Measurements from ENCODE around the gene TRMU. TPM values are rescaled to one million over a fixed set of nuclear protein-coding genes. Genes with fewer than 3 reads are reported as not detected.
"Not testable (repeated sequence)": the region's sequence is repeated elsewhere in the genome, so short reads cannot be mapped to it uniquely, and the experiment has no call there.

Gene TRMU
- total and polyA plus RNA-seq, 4 donors, result 14.3 to 34.4 (median 18.6) TPM

DNA sequence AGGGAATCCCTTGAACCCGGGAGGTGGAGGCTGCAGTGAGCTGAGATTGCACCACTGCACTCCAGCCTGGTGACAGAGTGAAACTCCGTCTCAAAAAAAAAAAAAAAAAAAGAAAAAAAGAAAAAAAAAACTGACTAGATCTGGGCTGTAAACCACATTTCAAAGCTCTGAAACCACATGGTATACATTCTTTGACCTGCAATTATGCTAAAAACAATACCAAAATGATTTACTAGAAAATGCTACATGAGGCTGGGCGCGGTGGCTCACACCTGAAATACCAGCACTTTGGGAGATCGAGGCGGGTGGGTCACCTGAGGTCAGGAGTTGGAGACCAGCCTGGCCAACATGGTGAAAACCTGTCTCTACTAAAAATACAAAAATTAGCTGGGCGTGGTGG lies 68.4 kb downstream of the TRMU start:
- H3K27me3 ChIP-seq (ENCODE audit: control insufficient read depth in 4 of 4, insufficient read depth in 4 of 4, low read length in 3 of 4); H3K9me3 ChIP-seq (ENCODE audit: control insufficient read depth in 4 of 4, low read length in 3 of 4); H3K9ac ChIP-seq (ENCODE audit: low read depth in 1 of 2, low read length in 2 of 2); H3K27ac ChIP-seq (ENCODE audit: low read depth in 1 of 2, low read length in 2 of 2); H3K4me3 ChIP-seq (ENCODE audit: low read depth in 1 of 3, low read length in 3 of 3); H3K4me1 ChIP-seq (ENCODE audit: control insufficient read depth in 4 of 4, insufficient read depth in 4 of 4, low read length in 3 of 4); DNase-seq (ENCODE audit: low spot score); H3K36me3 ChIP-seq (ENCODE audit: control insufficient read depth in 4 of 4, insufficient read depth in 3 of 4, low read depth in 1 of 4, low read length in 3 of 4): not testable (repeated sequence)
- 85% methylated on average over 7 of the region's 7 CpGs for WGBS

GRCh38 chr22:46405901-46406300 lies 70.4 kb downstream of the TRMU start:
- H3K4me1 ChIP-seq (ENCODE audit: control insufficient read depth in 4 of 4, insufficient read depth in 4 of 4, low read length in 3 of 4), result no peaks in the 10 kb centered on the region
- no peak overlapping the region for H3K4me3 ChIP-seq (ENCODE audit: low read depth in 1 of 3, low read length in 3 of 3)
- no peaks in the 10 kb centered on the region for H3K36me3 ChIP-seq (ENCODE audit: control insufficient read depth in 4 of 4, insufficient read depth in 3 of 4, low read depth in 1 of 4, low read length in 3 of 4)
- H3K27ac ChIP-seq (ENCODE audit: low read depth in 1 of 2, low read length in 2 of 2), result no peak overlapping the region
- H3K27me3 ChIP-seq (ENCODE audit: control insufficient read depth in 4 of 4, insufficient read depth in 4 of 4, low read length in 3 of 4), result no peaks in the 10 kb centered on the region
- TF ChIP-seq HNF4G (IDR thresholded peaks at IDR 0.05) (no peak), CTCF (IDR thresholded peaks at IDR 0.05; ENCODE audit: low read depth, low read length, missing input control) (no peak), RAD21 (IDR thresholded peaks at IDR 0.05) (no peak), ATF3 (IDR thresholded peaks at IDR 0.05) (no peak), MAX (IDR thresholded peaks at IDR 0.05) (no peak)
- H3K9me3 ChIP-seq (ENCODE audit: control insufficient read depth in 4 of 4, low read length in 3 of 4), result no peaks in the 10 kb centered on the region
- WGBS, result 89% methylated on average over 4 of the region's 4 CpGs
- no peak for DNase-seq (ENCODE audit: low spot score)
- no peak overlapping the region for H3K9ac ChIP-seq (ENCODE audit: low read depth in 1 of 2, low read length in 2 of 2)

GRCh38 chr22:46406349-46406748 lies 70.8 kb downstream of the TRMU start:
- WGBS, result 96% methylated on average over 8 of the region's 8 CpGs

More at GRCh38 chr22:46406349-46406748, 70.8 kb downstream of the TRMU start:
- H3K9me3 ChIP-seq (ENCODE audit: control insufficient read depth in 4 of 4, low read length in 3 of 4), result no peaks in the 10 kb centered on the region
- no peak for TF ChIP-seq ATF3 (IDR thresholded peaks at IDR 0.05)
- TF ChIP-seq, protein P1, sequence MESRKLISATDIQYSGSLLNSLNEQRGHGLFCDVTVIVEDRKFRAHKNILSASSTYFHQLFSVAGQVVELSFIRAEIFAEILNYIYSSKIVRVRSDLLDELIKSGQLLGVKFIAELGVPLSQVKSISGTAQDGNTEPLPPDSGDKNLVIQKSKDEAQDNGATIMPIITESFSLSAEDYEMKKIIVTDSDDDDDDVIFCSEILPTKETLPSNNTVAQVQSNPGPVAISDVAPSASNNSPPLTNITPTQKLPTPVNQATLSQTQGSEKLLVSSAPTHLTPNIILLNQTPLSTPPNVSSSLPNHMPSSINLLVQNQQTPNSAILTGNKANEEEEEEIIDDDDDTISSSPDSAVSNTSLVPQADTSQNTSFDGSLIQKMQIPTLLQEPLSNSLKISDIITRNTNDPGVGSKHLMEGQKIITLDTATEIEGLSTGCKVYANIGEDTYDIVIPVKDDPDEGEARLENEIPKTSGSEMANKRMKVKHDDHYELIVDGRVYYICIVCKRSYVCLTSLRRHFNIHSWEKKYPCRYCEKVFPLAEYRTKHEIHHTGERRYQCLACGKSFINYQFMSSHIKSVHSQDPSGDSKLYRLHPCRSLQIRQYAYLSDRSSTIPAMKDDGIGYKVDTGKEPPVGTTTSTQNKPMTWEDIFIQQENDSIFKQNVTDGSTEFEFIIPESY (IDR thresholded peaks at IDR 0.05), result no peak
- TF ChIP-seq JUND (IDR thresholded peaks at IDR 0.05), result no peak
- TF ChIP-seq HNF4G (IDR thresholded peaks at IDR 0.05), result no peak
- no peak for TF ChIP-seq SP1 (IDR thresholded peaks at IDR 0.05)
- no peak overlapping the region for H3K9ac ChIP-seq (ENCODE audit: low read depth in 1 of 2, low read length in 2 of 2)
- DNase-seq (ENCODE audit: low spot score), result no peak
- H3K4me1 ChIP-seq (ENCODE audit: control insufficient read depth in 4 of 4, insufficient read depth in 4 of 4, low read length in 3 of 4), result no peaks in the 10 kb centered on the region
- no peak overlapping the region for H3K4me3 ChIP-seq (ENCODE audit: low read depth in 1 of 3, low read length in 3 of 3)
- H3K27ac ChIP-seq (ENCODE audit: low read depth in 1 of 2, low read length in 2 of 2), result no peak overlapping the region
- H3K27me3 ChIP-seq (ENCODE audit: control insufficient read depth in 4 of 4, insufficient read depth in 4 of 4, low read length in 3 of 4), result no peaks in the 10 kb centered on the region
- no peaks in the 10 kb centered on the region for H3K36me3 ChIP-seq (ENCODE audit: control insufficient read depth in 4 of 4, insufficient read depth in 3 of 4, low read depth in 1 of 4, low read length in 3 of 4)

All from liver (tissue), 9 donors.